OCI-LY3 (cell line): Measurements from ENCODE around the gene RPS6KA2.

Experiments
- H2AFZ ChIP-seq: fragments of 200-600, 300-600 bp; shearing (Covaris generic); 2 replicates; pipeline ENCODE4 v1.6.0; 2014; ENCODE audit warnings: antibody characterized with exemption, low read depth, low read length
- H3K27ac ChIP-seq: fragments of 200-600, 300-600 bp; sonication (generic); 2 replicates; pipeline ENCODE4 v1.5.1; 2014; ENCODE audit warnings: mild to moderate bottlenecking, low read length, moderate library complexity, mixed read lengths
- H3K27me3 ChIP-seq: fragments of 200-600, 300-600 bp; sonication (generic); 2 replicates; pipeline ENCODE4 v1.6.1; 2014; ENCODE audit warnings: low read depth, low read length, mixed read lengths
- H3K36me3 ChIP-seq: fragments of 200-600, 300-600 bp; sonication (generic); replicated peaks from 2 replicates; pipeline ENCODE3; 2014; ENCODE audit warnings: low read depth, low read length, mixed read lengths
- H3K4me1 ChIP-seq: fragments of 300-600, 200-600 bp; sonication (generic); 2 replicates; pipeline ENCODE4 v1.6.1; 2014; ENCODE audit warnings: low read length, mixed read lengths
- H3K4me2 ChIP-seq: fragments of 200-600, 300-600 bp; sonication (generic); 2 replicates; pipeline ENCODE4 v1.6.1; 2014; ENCODE audit warnings: low read length, mixed read lengths
- H3K4me3 ChIP-seq: fragments of 300-600, 200-600 bp; sonication (generic); 2 replicates; pipeline ENCODE4 v1.5.1; 2014; ENCODE audit warnings: antibody characterized with exemption, mild to moderate bottlenecking, low read length, moderate library complexity
- H3K79me2 ChIP-seq: fragments of 300-600, 200-600 bp; shearing (Covaris generic); 2 replicates; pipeline ENCODE4 v1.6.1; 2014; ENCODE audit warnings: mild to moderate bottlenecking, low read length, mixed read lengths
- H3K9ac ChIP-seq: fragments of 300-600, 200-600 bp; shearing (Covaris generic); 2 replicates; pipeline ENCODE4 v1.6.0; 2014; ENCODE audit warnings: mild to moderate bottlenecking, low read length, moderate library complexity
- H3K9me3 ChIP-seq: fragments of 200-600, 300-600 bp; shearing (Covaris generic); 2 replicates; pipeline ENCODE4 v1.6.1; 2014; ENCODE audit warnings: low read length, mixed read lengths; ENCODE audit not compliant: insufficient read depth
- H4K20me1 ChIP-seq: fragments of 200-600, 300-600 bp; sonication (generic); 2 replicates; pipeline ENCODE4 v1.6.1; 2016; ENCODE audit warnings: low read length, mixed read lengths; ENCODE audit not compliant: insufficient read depth
- CTCF ChIP-seq: fragments of 200-600, 300-600 bp; sonication (generic); IDR thresholded peaks from 2 replicates; pipeline ENCODE4 v1.5.1; 2014; ENCODE audit warnings: antibody characterized with exemption, low read length, low read depth
- EZH2phosphoT487 ChIP-seq: fragments of 200-600 bp; shearing (Covaris generic); IDR thresholded peaks from 2 replicates; pipeline ENCODE4 v1.6.1; 2018; ENCODE audit warnings: antibody characterized with exemption, mixed run types, low read depth

The RPS6KA2 gene

GRCh38 chr6:166379800-166380199, 247.3 kb downstream of the RPS6KA2 start:
- H3K36me3 ChIP-seq, result no peaks in the 10 kb centered on the region
- H3K27me3 ChIP-seq, result no peaks in the 10 kb centered on the region
- no peak overlapping the region for H3K4me3 ChIP-seq
- no peaks in the 10 kb centered on the region for H3K9me3 ChIP-seq
- peaks cover 3% of the 10 kb centered on the region; the same call in 1 of the 2 replicates for H3K4me1 ChIP-seq
- no peak overlapping the region for H3K9ac ChIP-seq
- H4K20me1 ChIP-seq, result no peaks in the 10 kb centered on the region
- no peak overlapping the region for H3K4me2 ChIP-seq
- H2AFZ ChIP-seq, result no peak overlapping the region
- TF ChIP-seq CTCF (no peak), EZH2phosphoT487 (no peak)
- peaks cover 4% of the 10 kb centered on the region; the same call in 1 of the 2 replicates for H3K79me2 ChIP-seq
- no peak overlapping the region for H3K27ac ChIP-seq

GRCh38 chr6:166379103-166379586, 247.9 kb downstream of the RPS6KA2 start:
- H4K20me1 ChIP-seq, result no peaks in the 10 kb centered on the region
- H3K4me3 ChIP-seq, result no peak overlapping the region
- no peak for TF ChIP-seq EZH2phosphoT487
- no peak for TF ChIP-seq CTCF
- H3K27me3 ChIP-seq, result no peaks in the 10 kb centered on the region
- no peaks in the 10 kb centered on the region for H3K9me3 ChIP-seq
- no peaks in the 10 kb centered on the region for H3K36me3 ChIP-seq
- no peak overlapping the region for H3K9ac ChIP-seq
- H3K4me2 ChIP-seq, result no peak overlapping the region
- peaks cover 4% of the 10 kb centered on the region; the same call in 1 of the 2 replicates for H3K79me2 ChIP-seq
- no peak overlapping the region for H3K27ac ChIP-seq
- H3K4me1 ChIP-seq, result peaks cover 3% of the 10 kb centered on the region; the same call in 1 of the 2 replicates
- H2AFZ ChIP-seq, result no peak overlapping the region

- H3K27ac ChIP-seq, result no peak overlapping the region
- no peak overlapping the region for H3K9ac ChIP-seq
- H3K4me3 ChIP-seq, result no peak overlapping the region
- H2AFZ ChIP-seq, result no peak overlapping the region
- no peak for TF ChIP-seq CTCF
- no peak for TF ChIP-seq EZH2phosphoT487
- H3K9me3 ChIP-seq, result no peaks in the 10 kb centered on the region
- no peak overlapping the region for H3K4me2 ChIP-seq
- H3K36me3 ChIP-seq, result no peaks in the 10 kb centered on the region
- H3K4me1 ChIP-seq, result peaks cover 3% of the 10 kb centered on the region; the same call in 1 of the 2 replicates
- no peaks in the 10 kb centered on the region for H3K27me3 ChIP-seq
- H3K79me2 ChIP-seq, result peaks cover 4% of the 10 kb centered on the region; the same call in 1 of the 2 replicates
- no peaks in the 10 kb centered on the region for H4K20me1 ChIP-seq
Observed at GRCh38 chr6:166377721-166378120, 249.3 kb downstream of the RPS6KA2 start.

GRCh38 chr6:166375013-166375412, 252.0 kb downstream of the RPS6KA2 start:
- H3K9me3 ChIP-seq, result no peaks in the 10 kb centered on the region
- H3K4me3 ChIP-seq, result no peak overlapping the region
- TF ChIP-seq EZH2phosphoT487 (no peak), CTCF (no peak)
- H3K4me1 ChIP-seq, result no peaks in the 10 kb centered on the region
- no peaks in the 10 kb centered on the region for H3K27me3 ChIP-seq
- H2AFZ ChIP-seq, result no peak overlapping the region
- H3K36me3 ChIP-seq, result no peaks in the 10 kb centered on the region
- H3K27ac ChIP-seq, result no peak overlapping the region
- H3K9ac ChIP-seq, result no peak overlapping the region
- H3K4me2 ChIP-seq, result no peak overlapping the region
- no peaks in the 10 kb centered on the region for H3K79me2 ChIP-seq
- H4K20me1 ChIP-seq, result no peaks in the 10 kb centered on the region
